HG03520 (cell line): ENCODE data around the gene CHST3.
"Not testable (repeated sequence)": the region's sequence is repeated elsewhere in the genome, so short reads cannot be mapped to it uniquely, and the experiment has no call there.

Experiments used
- ATAC-seq: cut with Tn5 transposase; IDR thresholded peaks from one replicate; pipeline ENCODE4 v1.9.1; 2021; ENCODE audit warnings: mild to moderate bottlenecking, moderate library complexity; ENCODE audit not compliant: unreplicated experiment

Gene CHST3

DNA sequence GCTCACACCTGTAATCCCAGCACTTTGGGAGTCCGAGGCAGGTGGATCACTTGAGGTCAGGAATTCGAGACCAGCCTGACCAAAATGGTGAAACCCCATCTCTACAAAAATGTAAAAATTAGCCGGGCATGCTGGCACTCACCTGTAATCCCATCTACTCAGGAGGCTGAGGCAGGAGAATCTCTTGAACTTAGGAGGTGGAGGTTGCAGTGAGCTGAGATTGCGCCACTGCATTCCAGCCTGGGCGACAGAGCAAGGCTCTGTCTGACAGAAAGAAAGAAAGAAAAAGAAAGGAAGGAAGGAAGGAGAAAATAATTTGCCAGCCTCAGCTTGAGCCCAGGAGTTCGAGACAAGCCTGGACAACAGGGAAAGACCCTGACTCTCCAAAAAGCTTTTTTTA lies 24.7 kb downstream of the CHST3 start:
- not testable (repeated sequence) for ATAC-seq

DNA sequence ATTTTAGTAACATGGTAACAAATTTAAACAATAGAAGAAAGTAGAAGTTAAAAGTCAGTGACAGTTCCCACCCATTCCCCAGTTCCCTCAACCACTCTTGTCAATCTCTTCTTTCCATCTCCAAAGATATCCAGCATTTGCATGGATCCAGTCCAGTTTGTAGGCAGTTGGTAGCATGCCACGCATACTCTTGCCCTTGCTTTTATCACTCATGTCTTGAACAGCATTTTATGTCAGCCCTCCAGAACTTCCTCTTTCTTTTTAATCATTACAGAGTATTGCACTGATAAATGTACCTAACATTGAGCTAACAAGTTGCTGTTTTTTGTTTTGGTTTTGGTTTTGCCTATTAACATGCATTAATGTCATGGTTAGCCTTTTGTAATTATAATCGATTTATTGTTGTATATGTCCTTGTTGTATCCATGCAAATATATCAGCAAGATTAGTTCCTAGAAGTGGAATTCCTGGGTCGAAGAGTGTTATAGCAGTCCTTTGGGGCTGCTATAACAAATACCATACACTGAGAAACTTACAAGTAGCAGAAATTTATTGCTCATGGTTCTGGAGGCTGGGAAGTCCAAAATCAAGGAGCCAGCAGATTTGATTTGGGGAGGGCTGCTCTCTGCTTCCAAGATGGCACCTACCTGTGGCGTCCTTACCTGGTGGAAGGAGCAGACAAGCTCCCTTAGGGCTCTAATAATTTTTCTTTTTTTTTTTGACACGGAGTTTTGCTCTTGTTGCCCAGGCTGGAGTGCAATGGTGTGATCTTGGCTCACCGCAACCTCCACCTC lies 25.7 kb downstream of the CHST3 start:
- no peak for ATAC-seq

- ATAC-seq, result no peak
Observed at GRCh38 chr10:71990706-71991269, 26.6 kb downstream of the CHST3 start.

DNA sequence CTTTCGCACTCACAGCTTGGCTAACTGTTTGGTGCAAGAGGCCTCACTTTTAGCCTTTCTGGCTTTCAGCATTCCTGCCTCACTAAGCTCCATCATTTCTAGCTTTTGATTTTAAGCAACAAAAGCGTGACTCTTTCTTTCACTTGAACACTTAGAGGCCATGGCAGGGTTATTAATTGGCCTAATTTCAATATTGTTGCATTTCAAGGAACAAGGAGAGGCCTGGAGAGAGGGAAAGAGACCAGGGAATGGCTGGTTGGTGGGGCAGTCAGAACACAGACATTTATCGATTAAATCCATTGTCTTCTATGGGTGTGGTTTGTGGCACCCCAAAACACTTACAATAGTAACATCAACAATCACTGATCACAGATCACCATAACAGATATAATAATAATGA lies 31.3 kb downstream of the CHST3 start:
- no peak for ATAC-seq

DNA sequence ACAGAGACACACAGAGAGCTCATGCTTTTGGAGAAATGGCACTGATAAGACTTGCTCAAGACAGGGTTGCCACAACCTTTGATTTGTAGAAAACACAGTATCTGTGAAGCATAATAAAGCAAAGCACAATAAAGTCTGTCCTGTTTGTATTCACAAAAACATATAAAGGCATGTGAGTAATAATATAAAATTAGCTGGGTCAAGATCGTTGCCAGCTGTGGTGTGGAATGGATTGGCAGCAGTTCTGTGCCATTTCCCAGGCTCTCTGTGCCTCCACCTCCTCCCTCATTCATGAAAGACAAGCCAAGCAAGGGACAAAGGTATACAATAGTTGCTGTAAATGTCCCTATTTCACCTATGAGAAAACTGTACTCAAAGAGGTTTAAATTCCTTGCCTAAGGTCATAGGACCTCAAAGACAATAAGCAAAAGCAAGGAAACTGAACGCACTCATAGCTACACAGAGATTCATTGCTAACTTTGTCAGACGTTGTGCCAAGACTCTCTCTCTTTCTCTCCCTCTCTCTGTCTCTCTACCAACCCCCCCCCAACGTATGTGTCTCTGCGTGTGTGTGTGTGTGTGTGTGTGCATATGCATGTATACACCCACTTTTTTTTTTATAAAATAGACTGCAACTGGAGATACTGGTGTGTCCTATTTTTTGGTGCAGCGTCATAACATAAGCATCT lies 31.8 kb downstream of the CHST3 start:
- ATAC-seq, result no peak

DNA sequence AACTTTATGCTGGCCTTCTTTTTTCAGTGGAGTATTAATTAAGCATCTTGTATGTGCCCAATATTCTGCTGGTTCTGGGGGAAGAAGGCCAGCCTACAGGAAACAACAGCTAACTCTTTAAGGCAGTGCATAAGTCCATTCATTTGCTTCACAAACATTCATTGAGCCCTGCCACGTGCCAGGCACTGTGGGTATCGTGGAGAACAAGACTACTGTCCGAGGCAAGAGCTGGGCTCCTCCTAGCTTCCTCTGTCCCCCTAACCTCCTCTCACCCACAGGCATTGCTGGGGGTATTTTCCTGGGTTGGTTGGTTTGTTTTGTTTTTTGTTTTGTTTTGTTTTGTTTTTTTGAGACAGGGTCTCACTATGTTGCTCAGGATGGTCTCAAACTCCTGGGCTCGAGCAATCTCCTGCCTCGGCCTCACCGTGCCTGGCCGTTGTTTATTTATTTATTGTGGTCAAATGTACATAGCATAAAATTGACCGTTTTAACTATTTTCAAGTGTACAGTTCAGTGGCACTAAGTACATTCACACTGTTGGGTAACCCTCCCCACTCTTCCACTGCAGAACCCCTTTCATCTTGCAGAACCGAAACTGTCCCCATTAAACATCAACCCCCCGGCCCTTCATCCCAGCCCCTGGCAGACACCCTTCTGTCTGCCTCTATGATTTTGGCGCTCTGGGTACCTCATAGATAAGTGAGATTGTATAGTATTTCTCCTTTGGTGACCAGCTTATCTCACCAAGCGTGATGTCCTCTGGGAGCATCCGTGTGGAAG lies 32.6 kb downstream of the CHST3 start:
- no peak for ATAC-seq

DNA sequence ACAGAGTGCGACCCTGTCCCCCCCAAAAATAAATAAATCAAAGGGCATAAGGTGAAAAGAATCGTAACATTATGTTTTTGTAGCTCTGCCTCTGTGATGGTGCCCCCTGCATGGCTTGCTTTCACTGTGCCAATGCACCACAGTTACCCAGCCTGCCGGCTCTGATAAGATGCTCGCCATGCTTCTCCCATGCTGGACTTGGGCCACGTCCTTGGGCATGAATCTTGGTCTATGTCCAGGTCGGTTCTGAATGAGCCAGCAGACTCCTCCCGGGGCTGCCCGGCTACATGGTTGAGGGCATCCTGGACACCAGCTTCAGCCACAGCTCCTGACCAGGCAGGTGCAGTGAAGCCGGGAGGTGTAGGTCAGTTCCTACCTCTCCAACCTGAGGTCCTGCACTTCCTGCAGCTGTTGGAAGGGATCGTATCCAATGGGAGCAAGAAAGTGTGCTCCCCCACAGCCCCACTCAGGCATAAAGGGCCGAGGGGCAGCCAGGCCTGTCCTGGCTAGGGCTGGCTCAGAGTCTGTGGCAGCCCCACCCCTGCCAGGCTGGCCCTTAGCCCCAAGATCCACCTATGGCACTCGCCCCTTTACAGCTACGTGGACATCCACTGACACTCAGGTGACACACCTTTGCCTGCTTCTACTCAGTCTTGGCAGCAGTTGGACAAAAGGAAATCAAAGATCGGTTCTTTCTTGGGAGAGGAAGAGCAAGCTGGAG lies 34.1 kb downstream of the CHST3 start:
- no peak for ATAC-seq

DNA sequence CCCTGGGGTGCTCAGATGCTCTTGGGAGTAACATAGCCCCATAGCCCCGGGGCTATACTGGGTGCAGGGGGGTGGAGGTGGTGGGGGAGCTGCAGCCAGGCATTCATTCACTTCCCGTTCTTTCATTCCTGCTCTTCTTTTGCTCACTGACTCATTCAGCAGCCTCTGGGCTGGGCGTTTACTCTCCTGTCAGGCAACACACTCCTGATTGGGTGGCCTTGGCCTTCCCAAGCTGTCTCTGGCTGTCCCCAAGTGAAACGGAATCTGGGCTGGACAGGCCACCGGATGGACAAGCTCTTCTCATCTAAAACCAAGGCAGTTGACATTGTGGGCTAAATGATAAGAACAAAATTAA lies 34.6 kb downstream of the CHST3 start:
- ATAC-seq, result no peak

DNA sequence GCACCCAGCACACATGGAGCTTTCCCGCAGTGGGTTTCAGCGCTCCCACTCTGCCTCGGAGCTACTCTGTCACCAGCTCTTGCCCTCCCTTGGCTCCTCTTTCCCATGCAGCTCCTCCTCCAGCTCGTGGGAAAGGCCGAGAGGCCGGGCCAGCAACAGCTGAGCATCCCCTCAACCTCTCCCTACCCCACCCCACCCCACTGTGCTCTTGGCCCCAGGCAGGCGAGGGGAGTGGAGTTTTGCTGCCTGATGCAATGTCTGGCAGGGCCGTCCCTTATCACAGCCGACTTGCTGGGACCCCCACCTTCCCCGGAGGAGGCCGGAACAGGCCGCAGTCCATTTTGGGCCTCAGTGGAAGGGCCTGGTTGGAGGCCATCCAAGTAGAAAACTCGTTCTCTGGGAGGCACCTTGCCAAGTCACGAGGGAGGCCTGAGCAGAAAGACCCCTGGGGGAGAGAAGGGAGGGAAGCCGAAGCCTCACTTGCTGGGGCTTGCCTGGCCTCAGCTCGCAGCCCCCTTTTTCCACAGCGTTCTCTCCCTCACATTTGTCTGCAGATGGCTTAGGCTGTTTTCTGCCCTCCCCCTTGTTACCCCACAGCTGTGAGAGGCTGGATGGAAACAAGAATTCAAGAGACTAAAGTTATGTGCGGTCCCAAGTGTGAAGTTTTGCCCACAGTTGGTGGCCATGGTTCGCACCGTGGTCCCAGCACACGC lies 35.3 kb downstream of the CHST3 start:
- ATAC-seq, result no peak

DNA sequence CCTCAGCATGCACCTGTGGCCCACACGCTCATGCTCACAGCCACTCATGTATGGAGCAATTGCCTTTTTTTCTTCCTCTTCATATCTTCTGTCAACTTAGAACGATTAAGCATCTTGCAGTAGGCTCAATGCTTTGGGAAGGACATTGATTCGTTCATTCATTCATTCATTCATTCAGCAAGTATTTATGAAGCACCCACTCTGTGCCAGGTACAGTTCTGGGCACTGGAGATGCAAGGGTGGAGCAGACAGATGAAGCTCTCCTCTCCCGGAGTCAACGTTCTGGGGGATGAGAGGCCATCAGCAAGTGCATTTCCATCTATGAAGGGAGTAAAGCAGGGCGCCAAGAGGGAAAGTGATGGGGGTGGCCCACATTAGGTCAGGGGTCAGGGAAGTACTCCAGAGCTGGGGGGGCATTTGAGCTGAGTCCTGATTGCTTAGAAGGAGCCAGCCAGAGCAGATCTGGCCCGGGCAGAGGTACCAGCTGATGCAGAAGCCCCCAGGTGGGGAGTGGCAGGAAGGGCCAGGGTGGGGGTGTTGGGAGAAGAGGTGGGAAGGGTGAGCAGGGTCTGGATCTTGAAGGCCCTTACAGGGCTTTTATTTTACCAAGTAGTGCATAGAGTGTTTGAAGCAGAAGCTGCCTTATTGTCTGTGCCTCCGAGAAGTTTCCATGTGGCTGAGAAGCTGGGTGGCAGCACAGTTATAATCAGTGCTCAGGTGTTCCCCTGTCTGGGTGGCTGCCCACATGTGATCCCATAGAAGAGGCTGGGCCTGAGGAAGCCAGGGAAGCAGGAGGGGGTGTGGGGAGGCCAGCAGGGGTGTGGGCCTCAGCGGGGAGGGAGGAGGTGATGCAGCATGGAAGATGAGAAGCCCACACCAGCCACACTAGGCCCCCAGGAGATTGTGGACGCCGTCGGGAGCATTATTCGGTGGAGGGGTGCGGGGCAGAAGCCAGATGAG lies 36.2 kb downstream of the CHST3 start:
- no peak for ATAC-seq

- no peak for ATAC-seq
Observed at GRCh38 chr10:72001033-72001395, 36.8 kb downstream of the CHST3 start.

- ATAC-seq, result no peak
Observed at GRCh38 chr10:72002354-72003295, 38.4 kb downstream of the CHST3 start.

DNA sequence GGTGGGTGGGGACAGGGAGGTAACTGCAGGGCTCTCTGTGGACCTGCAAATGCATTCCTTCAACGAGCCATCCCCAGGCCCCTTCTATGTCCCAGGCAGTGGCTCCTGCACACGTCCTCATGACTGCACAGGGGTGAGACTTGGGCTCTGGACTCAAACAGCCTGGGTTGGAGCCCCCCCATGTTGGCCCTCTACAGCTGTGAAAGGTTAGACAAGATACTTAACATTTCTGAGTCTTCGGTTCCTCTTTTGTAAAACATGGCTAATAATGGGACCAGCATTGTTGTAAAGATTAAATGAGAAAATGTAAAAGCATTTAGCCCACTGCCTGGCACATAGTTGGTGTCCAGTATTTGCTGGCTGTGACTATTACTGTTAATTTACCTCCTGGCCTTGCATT lies 41.8 kb downstream of the CHST3 start:
- ATAC-seq, result no peak

DNA sequence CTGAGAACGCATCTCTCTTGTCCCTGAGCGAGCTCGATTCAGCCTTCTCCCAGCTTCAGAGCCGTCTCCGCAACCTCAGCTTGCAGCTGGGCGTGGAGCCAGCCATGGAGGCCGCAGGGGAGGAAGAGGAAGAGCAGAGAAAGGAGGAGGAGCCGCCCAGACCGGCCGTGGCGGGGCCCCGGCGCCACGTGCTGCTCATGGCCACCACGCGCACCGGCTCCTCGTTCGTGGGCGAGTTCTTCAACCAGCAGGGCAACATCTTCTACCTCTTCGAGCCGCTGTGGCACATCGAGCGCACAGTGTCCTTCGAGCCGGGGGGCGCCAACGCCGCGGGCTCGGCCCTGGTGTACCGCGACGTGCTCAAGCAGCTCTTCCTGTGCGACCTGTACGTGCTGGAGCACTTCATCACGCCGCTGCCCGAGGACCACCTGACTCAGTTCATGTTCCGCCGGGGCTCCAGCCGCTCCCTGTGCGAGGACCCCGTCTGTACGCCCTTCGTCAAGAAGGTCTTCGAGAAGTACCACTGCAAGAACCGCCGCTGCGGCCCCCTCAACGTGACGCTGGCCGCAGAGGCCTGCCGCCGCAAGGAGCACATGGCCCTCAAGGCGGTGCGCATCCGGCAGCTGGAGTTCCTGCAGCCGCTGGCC lies 43.2 kb downstream of the CHST3 start:
- no peak for ATAC-seq

DNA sequence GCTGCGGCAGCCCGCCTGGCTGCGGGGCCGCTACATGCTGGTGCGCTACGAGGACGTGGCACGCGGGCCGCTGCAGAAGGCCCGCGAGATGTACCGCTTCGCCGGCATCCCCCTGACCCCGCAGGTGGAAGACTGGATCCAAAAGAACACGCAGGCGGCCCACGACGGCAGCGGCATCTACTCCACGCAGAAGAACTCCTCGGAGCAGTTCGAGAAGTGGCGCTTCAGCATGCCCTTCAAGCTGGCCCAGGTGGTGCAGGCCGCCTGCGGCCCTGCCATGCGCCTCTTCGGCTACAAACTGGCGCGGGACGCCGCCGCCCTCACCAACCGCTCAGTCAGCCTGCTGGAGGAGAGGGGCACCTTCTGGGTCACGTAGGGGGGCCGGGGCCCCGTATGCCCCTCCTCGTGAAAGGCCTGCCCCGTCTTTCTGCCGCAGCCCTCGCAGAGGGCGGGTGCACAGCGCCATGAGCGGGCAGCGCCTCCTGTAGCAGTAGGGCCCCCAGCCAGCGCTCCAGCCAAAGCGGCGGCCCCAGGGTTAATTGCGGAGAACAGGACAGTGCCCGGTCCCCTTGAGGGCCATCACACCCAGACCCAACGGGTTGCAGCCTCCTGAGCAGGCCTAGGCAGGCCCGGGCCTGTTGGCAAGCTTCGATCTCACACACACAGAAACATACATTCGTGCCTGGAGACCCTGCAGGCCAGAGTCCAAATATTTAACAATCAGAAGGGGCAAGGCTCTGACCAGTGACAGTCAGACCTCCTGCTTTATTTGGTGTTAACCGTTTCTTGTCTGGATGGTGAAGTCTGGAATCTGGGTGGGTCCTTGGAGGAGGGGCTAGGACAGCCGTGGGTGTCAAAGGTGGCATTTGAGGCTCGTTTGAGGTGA lies 44.1 kb downstream of the CHST3 start:
- no peak for ATAC-seq

GRCh38 chr10:72009051-72009424 lies 44.8 kb downstream of the CHST3 start:
- no peak for ATAC-seq
